ENCODE results near the gene KANSL1. TPM values are rescaled to one million over a fixed set of nuclear protein-coding genes. Genes with fewer than 3 reads are reported as not detected.

KANSL1 gene
- polyA plus RNA-seq, 1 of the 3 experiments (the other 2 are of a cell fraction): 10.0 TPM

GRCh38 chr17:45983614-45984310 lies 209.5 kb downstream of the KANSL1 start:
- no peak overlapping the region for H3K4me3 ChIP-seq (ENCODE audit: low read depth in 2 of 2, low read length in 1 of 2)
- no peaks in the 10 kb centered on the region for H3F3A ChIP-seq (replicated peaks; ENCODE audit: insufficient read depth)
- no peaks in the 10 kb centered on the region for H3K36me3 ChIP-seq (replicated peaks in 1 of 2; ENCODE audit: control insufficient read depth in 1 of 2, insufficient read depth in 2 of 2, low read length in 1 of 2)
- H4K20me1 ChIP-seq (ENCODE audit: insufficient read depth): no peaks in the 10 kb centered on the region
- no peak overlapping the region for H3K9ac ChIP-seq
- POLR2A ChIA-PET: no interaction called here
- no peaks in the 10 kb centered on the region for H3K9me2 ChIP-seq
- no peak for DNase-seq
- no peak overlapping the region for H3K4me2 ChIP-seq
- no peak overlapping the region for H3K27ac ChIP-seq (ENCODE audit: low read depth in 2 of 2, low read length in 1 of 2)
- peaks cover 7% of the 10 kb centered on the region; the same call in 1 of the 2 replicates for H3K27me3 ChIP-seq (ENCODE audit: insufficient read depth)
- H3K79me2 ChIP-seq (ENCODE audit: insufficient read depth): no peaks in the 10 kb centered on the region
- 75% methylated on average over 31 of the region's 31 CpGs for WGBS (ENCODE audit: low lambda C conversion rate)
- no peaks in the 10 kb centered on the region; a peak in 1 of 4 replicates for H3K4me1 ChIP-seq (ENCODE audit: control insufficient read depth in 1 of 2, insufficient read depth in 2 of 2, low read depth in 1 of 2, low read length in 1 of 2)
- H2AFZ ChIP-seq (ENCODE audit: low read depth): no peak overlapping the region
- CTCF ChIA-PET: interaction anchor here (4.4 kb wide), 1 partner anchor 18 kb away, joined by 27 read pairs; the partner anchor contains the start of gene STH
- TF ChIP-seq ELF1 (IDR thresholded peaks at IDR 0.05) (no peak), YY1 (IDR thresholded peaks at IDR 0.05; ENCODE audit: low read depth) (no peak), IRF3 (IDR thresholded peaks at IDR 0.05; ENCODE audit: low read depth, low read length) (no peak), RCOR1 (IDR thresholded peaks at IDR 0.05; ENCODE audit: low read length) (no peak), PBX3 (IDR thresholded peaks at IDR 0.05) (no peak), USF1 (IDR thresholded peaks at IDR 0.05; ENCODE audit: borderline replicate concordance, low read depth) (no peak), RFX5 (IDR thresholded peaks at IDR 0.05; ENCODE audit: low read length) (no peak), FOXJ3 (CRISPR knock-in tag; IDR thresholded peaks at IDR 0.05) (no peak), GATA2 (CRISPR knock-in tag; IDR thresholded peaks at IDR 0.05) (no peak), JUND (IDR thresholded peaks at IDR 0.05) (no peak)
- no peaks in the 10 kb centered on the region for H3K9me3 ChIP-seq

- peaks cover 7% of the 10 kb centered on the region; the same call in 1 of the 2 replicates for H3K27me3 ChIP-seq (ENCODE audit: insufficient read depth)
- no peak overlapping the region for H3K27ac ChIP-seq (ENCODE audit: low read depth in 2 of 2, low read length in 1 of 2)
- H3K9me3 ChIP-seq: no peaks in the 10 kb centered on the region
- H2AFZ ChIP-seq (ENCODE audit: low read depth): no peak overlapping the region
- ChIA-PET POLR2A (interaction anchor here (0.6 kb wide), 1 partner anchor 38 kb away, joined by 3 read pairs; no protein-coding TSS in a partner anchor), CTCF (interaction anchor here (1.0 to 1.5 kb wide), 2 partner anchors 19 to 89 kb away, joined by 3 to 5 read pairs; partner anchors contain the start of gene MAPT)
- H4K20me1 ChIP-seq (ENCODE audit: insufficient read depth): no peaks in the 10 kb centered on the region
- TF ChIP-seq GABPA (IDR thresholded peaks at IDR 0.05; ENCODE audit: low read depth) (no peak), RAD21 (IDR thresholded peaks at IDR 0.05; ENCODE audit: low read length) (no peak), MXI1 (IDR thresholded peaks at IDR 0.05; ENCODE audit: low read depth, low read length) (no peak), SMC3 (IDR thresholded peaks at IDR 0.05; ENCODE audit: low read depth, low read length) (no peak), TCF12 (IDR thresholded peaks at IDR 0.05) (no peak), RXRA (IDR thresholded peaks at IDR 0.05; ENCODE audit: borderline replicate concordance, low read depth) (no peak), NRF1 (IDR thresholded peaks at IDR 0.05; ENCODE audit: low read depth, low read length) (no peak), RFX5 (IDR thresholded peaks at IDR 0.05; ENCODE audit: low read length) (no peak), FOXM1 (IDR thresholded peaks at IDR 0.05; ENCODE audit: low read depth) (no peak), MAX (IDR thresholded peaks at IDR 0.05; ENCODE audit: low read depth) (no peak), USF1 (IDR thresholded peaks at IDR 0.05; ENCODE audit: borderline replicate concordance, low read depth) (no peak)
- no peak overlapping the region for H3K4me3 ChIP-seq (ENCODE audit: low read depth in 2 of 2, low read length in 1 of 2)
- no peaks in the 10 kb centered on the region for H3K79me2 ChIP-seq (ENCODE audit: insufficient read depth)
- 85% methylated on average over 35 of the region's 41 CpGs for WGBS (ENCODE audit: low lambda C conversion rate)
- no peak overlapping the region for H3K9ac ChIP-seq
- no peak for DNase-seq
- no peaks in the 10 kb centered on the region for H3K36me3 ChIP-seq (replicated peaks in 1 of 2; ENCODE audit: control insufficient read depth in 1 of 2, insufficient read depth in 2 of 2, low read length in 1 of 2)
- no peaks in the 10 kb centered on the region; a peak in 1 of 4 replicates for H3K4me1 ChIP-seq (ENCODE audit: control insufficient read depth in 1 of 2, insufficient read depth in 2 of 2, low read depth in 1 of 2, low read length in 1 of 2)
- H3F3A ChIP-seq (replicated peaks; ENCODE audit: insufficient read depth): no peaks in the 10 kb centered on the region
- H3K4me2 ChIP-seq: no peak overlapping the region
- no peaks in the 10 kb centered on the region for H3K9me2 ChIP-seq
These were observed 210.2 kb downstream of the KANSL1 start for GRCh38 chr17:45982791-45983613.
